Tibial nerve (tissue), 3 donors: ENCODE measurements around the gene SLC38A7.

Experiments
- CTCF ChIP-seq, 5 experiments: fragments of 200-600 bp in 3 of 5; fragments of 450-650 bp in 2 of 5; sonication (generic) in 3 of 5; IDR thresholded peaks; one replicate each; pipeline ENCODE4 v1.5.1; 2016 to 2019; ENCODE audit warnings: antibody characterized with exemption in 5 of 5, mild to moderate bottlenecking in 3 of 5, moderate library complexity in 2 of 5
- POLR2A ChIP-seq, 2 donors: fragments of 450-650 bp; IDR thresholded peaks; one replicate each; pipeline ENCODE4 v1.6.1; 2017; ENCODE audit warnings: antibody characterized with exemption in 2 of 2, mild to moderate bottlenecking in 2 of 2, moderate library complexity in 2 of 2

- TF ChIP-seq POLR2A (IDR thresholded peaks at IDR 0.05) (no peak), CTCF (IDR thresholded peaks at IDR 0.05) (peak; percentile 29 to 53 (median 40))
These were observed 23.3 kb downstream of the SLC38A7 start for GRCh38 chr16:58661199-58661830.
